ENCODE results near the gene FBXO38.
"Not testable (repeated sequence)": the region's sequence is repeated elsewhere in the genome, so short reads cannot be mapped to it uniquely, and the experiment has no call there.

The FBXO38 gene

GRCh38 chr5:148466236-148466580, 82.5 kb downstream of the FBXO38 start:
- no peak overlapping the region for H3K4me3 ChIP-seq (replicated peaks; ENCODE audit: low read depth, low read length)
- no peaks in the 10 kb centered on the region; the same call in 1 of the 2 replicates for H3K27me3 ChIP-seq (replicated peaks; ENCODE audit: control insufficient read depth, insufficient read depth, low read length)
- TF ChIP-seq CTCF (IDR thresholded peaks at IDR 0.05; ENCODE audit: insufficient read depth, low read length, poor library complexity, severe bottlenecking) = no peak
- H3K36me3 ChIP-seq (ENCODE audit: control insufficient read depth, insufficient read depth, low read length) = no peaks in the 10 kb centered on the region
- no peak for DNase-seq (ENCODE audit: extremely low read depth, insufficient read length)

- no peak overlapping the region for H3K4me3 ChIP-seq (replicated peaks; ENCODE audit: low read depth, low read length)
- TF ChIP-seq CTCF (IDR thresholded peaks at IDR 0.05; ENCODE audit: insufficient read depth, low read length, poor library complexity, severe bottlenecking) = no peak
- H3K36me3 ChIP-seq (ENCODE audit: control insufficient read depth, insufficient read depth, low read length) = no peaks in the 10 kb centered on the region
- no peaks in the 10 kb centered on the region for H3K27me3 ChIP-seq (replicated peaks; ENCODE audit: control insufficient read depth, insufficient read depth, low read length)
- DNase-seq (ENCODE audit: extremely low read depth, insufficient read length) = no peak
These were observed 84.2 kb downstream of the FBXO38 start for GRCh38 chr5:148467958-148468357.

GRCh38 chr5:148468746-148469145, 85.0 kb downstream of the FBXO38 start:
- not testable (repeated sequence) for H3K27me3 ChIP-seq (replicated peaks; ENCODE audit: control insufficient read depth, insufficient read depth, low read length); H3K4me3 ChIP-seq (replicated peaks; ENCODE audit: low read depth, low read length); H3K36me3 ChIP-seq (ENCODE audit: control insufficient read depth, insufficient read depth, low read length); DNase-seq (ENCODE audit: extremely low read depth, insufficient read length)

- H3K36me3 ChIP-seq (ENCODE audit: control insufficient read depth, insufficient read depth, low read length) = no peaks in the 10 kb centered on the region
- no peak overlapping the region for H3K4me3 ChIP-seq (replicated peaks; ENCODE audit: low read depth, low read length)
- no peak for TF ChIP-seq CTCF (IDR thresholded peaks at IDR 0.05; ENCODE audit: insufficient read depth, low read length, poor library complexity, severe bottlenecking)
- no peaks in the 10 kb centered on the region for H3K27me3 ChIP-seq (replicated peaks; ENCODE audit: control insufficient read depth, insufficient read depth, low read length)
- DNase-seq (ENCODE audit: extremely low read depth, insufficient read length) = no peak
These were observed 85.8 kb downstream of the FBXO38 start for GRCh38 chr5:148469501-148469935.

GRCh38 chr5:148471379-148471778, 87.6 kb downstream of the FBXO38 start:
- no peaks in the 10 kb centered on the region; the same call in 1 of the 2 replicates for H3K27me3 ChIP-seq (replicated peaks; ENCODE audit: control insufficient read depth, insufficient read depth, low read length)
- no peak for TF ChIP-seq CTCF (IDR thresholded peaks at IDR 0.05; ENCODE audit: insufficient read depth, low read length, poor library complexity, severe bottlenecking)
- H3K4me3 ChIP-seq (replicated peaks; ENCODE audit: low read depth, low read length) = no peak overlapping the region
- no peak for DNase-seq (ENCODE audit: extremely low read depth, insufficient read length)
- no peaks in the 10 kb centered on the region for H3K36me3 ChIP-seq (ENCODE audit: control insufficient read depth, insufficient read depth, low read length)

- H3K36me3 ChIP-seq (ENCODE audit: control insufficient read depth, insufficient read depth, low read length) = no peaks in the 10 kb centered on the region
- no peak overlapping the region for H3K4me3 ChIP-seq (replicated peaks; ENCODE audit: low read depth, low read length)
- H3K27me3 ChIP-seq (replicated peaks; ENCODE audit: control insufficient read depth, insufficient read depth, low read length) = no peaks in the 10 kb centered on the region; the same call in 1 of the 2 replicates
- no peak for TF ChIP-seq CTCF (IDR thresholded peaks at IDR 0.05; ENCODE audit: insufficient read depth, low read length, poor library complexity, severe bottlenecking)
- no peak for DNase-seq (ENCODE audit: extremely low read depth, insufficient read length)
These were observed 90.3 kb downstream of the FBXO38 start for GRCh38 chr5:148474025-148474511.

Data from GM06990 (cell line).